ENCODE measurements around the gene PIK3C2B. TPM values are rescaled to one million over a fixed set of nuclear protein-coding genes. Genes with fewer than 3 reads are reported as not detected.
A peak's percentile ranks its signal among the peaks of the same experiment; 100 is the strongest.

PIK3C2B gene
- total RNA-seq, 4 donors from 2014 or later = 7.9 to 18.2 (median 16.1) TPM

- ATAC-seq = no peak
- Histone ChIP-seq H3K27me3 (no peaks in the 10 kb centered on the region), H3K4me1 (peaks cover 0 to 82% (median 39%) of the 10 kb centered on the region in 3 donors), H3K36me3 (peaks cover 0 to 54% of the 10 kb centered on the region in 2 donors), H3K4me3 (no peak overlapping the region), H3K9me3 (no peaks in the 10 kb centered on the region), H3K27ac (peak overlapping the region in 3 of 4 donors; percentile 55 to 78 (median 64))
- TF ChIP-seq CTCF (IDR thresholded peaks at IDR 0.05) = no peak
- no peak for TF ChIP-seq POLR2AphosphoS5 (IDR thresholded peaks at IDR 0.05)
- no peak for TF ChIP-seq POLR2A (IDR thresholded peaks at IDR 0.05)
- no peak for TF ChIP-seq EP300 (IDR thresholded peaks at IDR 0.05)
- 70 to 74% methylated on average over 7 to 9 of the region's 17 CpGs for WGBS, 2 donors (ENCODE audit: low coverage in 1 of 2)
These were observed 28.8 kb downstream of the PIK3C2B start for GRCh38 chr1:204465546-204466415.

- H3K36me3 ChIP-seq = peaks cover 0 to 65% of the 10 kb centered on the region in 2 donors
- 50% methylated on average over 1 of the region's 1 CpG for WGBS, 2 donors (ENCODE audit: low coverage in 1 of 2)
- no peaks in the 10 kb centered on the region for H3K27me3 ChIP-seq
- H3K4me3 ChIP-seq = no peak overlapping the region
- peak overlapping the region in 3 of 4 donors; percentile 55 to 78 (median 64) for H3K27ac ChIP-seq
- TF ChIP-seq CTCF (IDR thresholded peaks at IDR 0.05) (no peak), EP300 (IDR thresholded peaks at IDR 0.05) (no peak)
- no peak for ATAC-seq
- H3K4me1 ChIP-seq = peaks cover 0 to 92% (median 39%) of the 10 kb centered on the region in 3 donors
- no peaks in the 10 kb centered on the region for H3K9me3 ChIP-seq
These were observed 29.9 kb downstream of the PIK3C2B start for GRCh38 chr1:204464701-204465100.

- peaks cover 0 to 66% of the 10 kb centered on the region in 2 donors for H3K36me3 ChIP-seq
These were observed 30.4 kb downstream of the PIK3C2B start for GRCh38 chr1:204464187-204464631.

GRCh38 chr1:204463125-204464060 lies 31.2 kb downstream of the PIK3C2B start:
- peaks cover 0 to 84% (median 39%) of the 10 kb centered on the region in 3 donors for H3K4me1 ChIP-seq
- peak; percentile 49 for ATAC-seq

More at GRCh38 chr1:204464187-204464631, 30.4 kb downstream of the PIK3C2B start:
- H3K4me1 ChIP-seq = peaks cover 0 to 92% (median 39%) of the 10 kb centered on the region in 3 donors
- no peak overlapping the region for H3K4me3 ChIP-seq
- H3K27me3 ChIP-seq = no peaks in the 10 kb centered on the region
- no peak for ATAC-seq
- peak overlapping the region in 3 of 4 donors; percentile 55 to 66 (median 64) for H3K27ac ChIP-seq
- TF ChIP-seq EP300 (IDR thresholded peaks at IDR 0.05) (no peak), POLR2A (IDR thresholded peaks at IDR 0.05) (no peak), POLR2AphosphoS5 (IDR thresholded peaks at IDR 0.05) (no peak), CTCF (IDR thresholded peaks at IDR 0.05) (no peak)
- 33 to 73% methylated on average over 2 to 3 of the region's 3 CpGs for WGBS, 2 donors (ENCODE audit: low coverage in 1 of 2)
- no peaks in the 10 kb centered on the region for H3K9me3 ChIP-seq

More at GRCh38 chr1:204463125-204464060, 31.2 kb downstream of the PIK3C2B start:
- Histone ChIP-seq H3K27me3 (no peaks in the 10 kb centered on the region), H3K27ac (peak overlapping the region in 3 of 4 donors; percentile 55 to 66 (median 64)), H3K4me3 (no peak overlapping the region), H3K9me3 (no peaks in the 10 kb centered on the region), H3K36me3 (peaks cover 0 to 66% of the 10 kb centered on the region in 2 donors)
- TF ChIP-seq EP300 (IDR thresholded peaks at IDR 0.05) = no peak
- no peak for TF ChIP-seq POLR2AphosphoS5 (IDR thresholded peaks at IDR 0.05)
- no peak for TF ChIP-seq CTCF (IDR thresholded peaks at IDR 0.05)
- no peak for TF ChIP-seq POLR2A (IDR thresholded peaks at IDR 0.05)
- 50 to 59% methylated on average over 1 to 7 of the region's 10 CpGs for WGBS, 2 donors (ENCODE audit: low coverage in 1 of 2)

Measured in gastroesophageal sphincter (tissue), 4 donors.